HL-60/S4 treated with retinoic acid at 250 ng/mL for 4 days and 3 days (cell line): ENCODE results near the gene STK35.

ENCODE experiments used
- in situ Hi-C: fragments of 300-500 bp; cut with MboI; formaldehyde crosslinking; loops from 2 replicates; pipeline ENCODE4 v1.7.0; 2022; ENCODE audit warnings: low sequenced_read_pairs

STK35 gene

DNA sequence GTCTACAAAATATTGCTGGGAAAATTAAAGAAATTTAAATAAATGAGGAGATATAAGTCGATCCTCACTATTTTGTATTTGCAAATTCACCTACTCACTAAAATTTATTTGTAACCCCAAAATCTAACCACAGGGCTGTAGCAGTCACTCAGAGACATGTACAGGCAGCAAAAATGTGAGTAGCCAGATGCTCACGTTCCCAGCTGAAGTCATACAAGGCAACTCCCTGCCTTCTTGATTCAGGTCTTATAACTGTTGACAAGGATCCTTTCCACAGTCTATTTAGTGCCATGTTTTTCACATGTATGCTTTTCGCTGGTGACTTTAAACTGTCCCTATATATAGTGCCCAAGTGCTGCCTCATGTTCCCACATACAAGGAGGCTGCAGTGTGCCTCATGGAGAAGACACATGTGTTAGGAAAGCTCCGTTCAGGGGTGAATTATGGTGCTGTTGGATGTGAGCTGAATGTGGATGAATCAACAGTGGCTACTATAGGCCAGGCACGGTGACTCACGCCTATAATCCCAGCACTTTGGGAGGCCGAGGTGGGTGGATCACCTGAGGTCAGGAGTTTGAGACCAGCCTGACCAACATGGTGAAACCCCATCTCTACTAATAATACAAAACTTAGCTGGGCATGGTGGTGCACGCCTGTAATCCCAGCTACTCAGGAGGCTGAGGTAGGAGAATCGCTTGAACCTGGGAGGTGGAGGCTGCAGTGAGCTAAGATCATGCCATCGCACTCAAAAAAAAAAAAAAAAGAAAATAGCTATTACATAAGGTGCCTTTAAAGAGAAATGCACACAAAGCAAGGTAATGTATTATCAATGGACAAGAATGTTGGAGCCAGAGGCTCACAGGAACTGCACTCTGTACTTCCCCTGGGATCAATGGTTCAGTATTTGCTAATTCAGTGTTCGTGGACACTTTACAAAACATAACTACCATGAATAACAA is 55.3 kb downstream of the STK35 start:
- in situ Hi-C loops, result no loop called here

DNA sequence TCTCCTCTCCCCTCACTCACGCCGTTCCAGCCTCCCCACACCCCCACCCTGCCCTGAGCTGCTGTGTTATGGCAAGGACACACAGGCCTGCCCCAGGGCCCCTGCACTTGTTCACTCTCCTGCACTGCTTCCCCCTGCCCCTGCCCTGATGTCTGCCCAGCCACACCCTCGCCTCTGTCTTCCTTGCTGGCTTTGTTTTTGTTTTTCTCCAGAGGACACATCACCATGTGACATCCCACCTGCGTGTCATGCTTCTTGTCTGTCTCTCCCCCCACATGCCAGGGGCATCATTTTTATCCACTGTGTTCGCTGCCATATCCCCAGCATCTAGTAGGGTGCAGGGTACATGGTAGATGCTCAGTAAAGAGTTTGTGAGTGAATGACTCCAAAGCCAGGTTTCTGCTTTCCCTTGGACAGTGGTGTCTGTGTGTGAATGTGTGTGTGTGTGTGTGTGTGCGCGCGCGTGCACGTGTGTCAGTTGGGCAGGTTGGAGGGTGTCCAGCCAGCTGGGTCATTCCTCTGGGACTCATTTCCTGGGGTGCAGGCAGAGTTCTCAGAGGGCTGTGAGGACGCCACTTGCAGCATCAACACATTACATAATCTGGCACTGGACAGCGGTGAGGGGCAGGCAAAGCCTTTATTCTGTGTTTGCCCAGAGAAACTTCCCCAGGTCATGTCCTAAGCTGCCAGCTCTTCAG is 60.6 kb downstream of the STK35 start:
- in situ Hi-C loops, result no loop called here

DNA sequence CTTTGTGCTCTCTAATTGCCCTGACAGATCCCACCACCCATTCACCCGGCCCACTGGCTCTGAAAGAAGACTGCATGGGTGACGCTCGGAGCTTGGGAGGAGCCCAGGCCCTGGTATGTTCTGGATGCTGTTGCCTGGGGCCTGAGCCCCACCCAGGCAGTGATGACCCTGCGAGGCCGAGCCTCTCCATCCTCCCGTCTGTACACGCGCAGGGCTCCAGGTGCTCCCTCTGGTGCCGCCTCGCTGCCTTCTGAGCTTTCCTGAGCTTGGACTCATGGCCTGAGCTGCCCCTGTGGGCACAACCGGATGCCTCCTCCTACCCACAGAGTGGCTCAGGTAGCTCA is 61.2 kb downstream of the STK35 start:
- in situ Hi-C loops, result no loop called here

DNA sequence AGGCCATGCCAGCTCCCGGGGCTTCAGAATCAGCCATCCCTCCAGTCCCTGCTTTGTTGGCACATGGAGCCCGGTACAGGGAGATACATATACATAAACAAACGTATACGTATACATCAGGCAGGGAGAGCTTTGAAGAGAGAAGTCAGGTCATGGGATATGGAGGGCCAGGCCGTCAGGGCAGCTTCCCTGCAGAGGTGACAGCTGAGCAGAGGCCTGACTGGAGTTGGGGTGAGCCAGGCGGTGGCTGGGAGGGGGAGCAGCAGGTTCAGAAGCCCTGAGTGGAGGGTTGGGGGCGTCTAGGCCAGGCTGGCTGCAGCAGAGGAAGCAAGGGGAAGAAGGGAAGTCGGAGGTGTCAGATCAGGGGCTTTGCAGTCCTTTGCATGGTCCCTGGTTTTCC is 61.7 kb downstream of the STK35 start:
- in situ Hi-C loops, result no loop called here

DNA sequence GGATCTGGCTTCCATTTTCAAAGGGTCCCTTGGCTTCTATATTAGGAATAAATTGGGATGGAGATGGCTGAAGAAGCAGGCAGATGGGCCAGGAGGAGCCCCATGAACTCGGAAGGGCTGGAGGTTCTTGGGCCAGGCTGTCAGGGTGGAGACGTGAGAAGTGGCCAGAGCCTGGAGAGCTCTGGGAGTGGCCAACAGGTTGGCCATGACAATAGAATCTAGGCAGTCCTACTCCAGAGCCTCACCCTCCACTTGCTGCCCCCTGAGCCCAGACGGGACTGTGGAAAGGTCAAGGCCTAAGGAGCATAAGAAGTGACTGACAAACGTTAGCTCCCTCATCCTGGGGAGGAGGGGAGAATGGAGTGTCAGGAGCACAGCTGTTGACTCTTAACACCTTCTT is 62.1 kb downstream of the STK35 start:
- in situ Hi-C loops, result no loop called here

DNA sequence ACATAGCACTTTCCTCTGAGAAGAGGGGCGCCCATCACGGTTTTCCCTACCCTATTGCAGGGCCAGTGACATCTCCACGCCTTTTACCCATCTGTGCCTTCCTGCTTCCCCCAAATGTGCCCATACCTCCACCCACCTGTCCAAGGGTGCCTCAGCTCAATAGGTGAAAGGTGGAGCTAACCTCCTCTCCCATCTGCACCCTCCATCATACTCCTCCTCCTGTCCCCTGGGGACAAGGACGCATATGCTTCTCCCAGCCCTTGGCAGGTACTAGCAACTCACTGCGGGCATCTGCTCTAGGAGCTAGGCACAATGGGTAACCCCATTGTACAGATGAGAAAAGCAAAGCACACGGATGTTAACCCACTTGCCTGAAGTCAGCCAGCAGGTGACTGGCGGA is 62.8 kb downstream of the STK35 start:
- in situ Hi-C loops, result no loop called here

DNA sequence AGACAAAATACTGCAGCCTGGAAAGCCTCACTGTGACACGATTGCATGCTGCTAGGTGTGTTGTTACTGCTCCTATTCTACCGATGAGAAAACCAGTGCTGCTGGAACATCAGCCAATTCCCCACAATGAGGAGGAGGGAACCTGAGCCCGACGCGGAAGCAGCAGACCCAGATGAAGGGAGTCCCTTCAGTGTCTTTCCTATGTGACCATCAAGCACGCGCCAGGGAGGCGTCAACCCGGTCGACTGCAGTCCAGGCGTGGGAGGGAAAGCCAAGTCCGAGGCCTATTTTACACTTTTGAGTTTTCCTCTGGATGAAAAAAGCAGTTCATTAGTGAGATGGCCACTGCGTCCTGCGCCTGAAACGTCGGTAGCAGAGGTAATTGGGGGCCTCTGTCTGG is 63.3 kb downstream of the STK35 start:
- in situ Hi-C loops, result no loop called here

DNA sequence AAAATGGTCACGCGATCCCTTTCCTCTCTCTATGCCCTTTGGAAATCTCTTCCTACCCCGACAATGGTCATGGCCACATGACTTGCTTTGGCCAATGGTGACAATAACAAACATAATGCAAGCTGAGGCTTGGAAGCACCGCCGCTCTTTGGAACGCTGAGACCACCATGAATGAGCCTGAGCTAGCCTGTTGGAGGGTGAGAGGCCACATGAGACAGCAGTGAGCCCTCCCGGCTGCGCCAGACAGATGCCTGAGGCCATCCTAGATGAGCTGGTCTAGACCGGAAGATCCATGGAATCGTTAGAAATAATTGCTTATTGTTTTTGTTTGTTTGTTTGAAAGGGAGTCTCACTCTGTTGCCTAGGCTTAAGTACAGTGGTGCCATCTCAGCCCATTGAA is 64.2 kb downstream of the STK35 start:
- in situ Hi-C loops, result no loop called here

DNA sequence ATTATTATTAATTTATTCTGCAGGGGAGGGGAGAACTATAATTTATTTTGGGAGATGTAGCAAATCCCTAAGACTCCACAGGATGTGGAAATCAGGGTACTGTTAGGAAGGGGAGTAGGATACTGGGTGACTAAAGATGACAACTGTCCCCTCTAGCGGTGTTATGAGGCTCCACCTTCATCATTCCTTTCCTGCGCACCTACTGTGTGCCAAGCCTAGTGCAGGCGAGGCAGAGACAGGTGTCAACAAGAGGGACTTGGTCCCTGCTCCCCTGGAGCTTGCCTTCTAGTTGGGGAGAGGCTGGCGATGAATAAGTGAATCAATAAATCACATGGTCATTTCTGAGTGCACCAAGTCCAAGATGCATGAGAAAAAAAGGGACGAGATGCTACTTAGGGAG is 65.5 kb downstream of the STK35 start:
- in situ Hi-C loops, result no loop called here

DNA sequence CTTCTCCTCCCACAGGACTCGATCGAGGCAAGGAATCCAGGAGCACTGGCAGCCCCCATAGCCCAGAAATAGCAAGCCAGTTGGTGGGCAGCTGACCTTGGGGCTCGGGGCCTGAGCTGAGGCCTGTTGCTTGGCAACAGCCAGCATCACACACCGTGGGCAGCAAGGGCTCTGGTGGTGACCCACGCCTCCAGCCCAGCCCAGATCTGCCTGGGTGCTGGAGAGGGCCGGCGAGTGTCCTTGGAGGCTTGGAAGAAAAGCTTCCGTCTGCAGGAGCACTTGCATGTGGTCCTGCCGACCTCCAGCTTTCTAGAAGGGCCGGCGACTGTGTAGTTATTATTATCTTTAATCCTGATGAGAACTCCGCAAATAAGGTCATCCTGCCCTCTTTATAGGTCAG is 67.3 kb downstream of the STK35 start:
- in situ Hi-C loops, result no loop called here

DNA sequence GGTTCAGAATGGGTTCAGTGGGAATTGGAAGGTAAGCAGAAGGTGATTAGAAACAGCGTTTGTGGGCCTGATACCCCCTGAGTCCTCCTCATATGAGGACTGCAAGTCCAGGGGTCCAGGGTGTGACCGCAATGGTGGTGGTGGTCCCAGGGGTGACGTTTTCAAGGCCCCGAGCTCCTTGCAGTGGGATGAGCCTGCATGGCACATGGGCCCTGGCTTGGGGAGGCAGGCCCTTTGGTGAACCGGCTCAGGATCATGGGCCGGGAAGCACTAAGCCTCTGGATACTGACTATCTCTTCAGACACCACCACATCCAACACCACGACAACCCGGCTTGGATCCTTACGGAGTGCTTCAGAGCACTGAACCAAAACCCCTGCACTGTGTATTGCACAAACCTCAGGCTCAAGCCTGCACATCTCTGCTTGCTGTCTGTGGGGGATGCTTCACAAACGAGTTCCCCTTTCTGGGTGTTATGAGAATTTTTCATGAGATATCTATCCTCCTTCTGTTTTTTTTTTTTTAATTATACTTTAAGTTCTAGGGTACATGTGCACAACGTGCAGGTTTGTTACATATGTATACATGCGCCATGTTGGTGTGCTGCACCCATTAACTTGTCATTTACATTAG is 67.9 kb downstream of the STK35 start:
- in situ Hi-C loops, result loop anchor here (10.0 kb wide), 1 partner anchor 395 kb away; no protein-coding TSS in a partner anchor

DNA sequence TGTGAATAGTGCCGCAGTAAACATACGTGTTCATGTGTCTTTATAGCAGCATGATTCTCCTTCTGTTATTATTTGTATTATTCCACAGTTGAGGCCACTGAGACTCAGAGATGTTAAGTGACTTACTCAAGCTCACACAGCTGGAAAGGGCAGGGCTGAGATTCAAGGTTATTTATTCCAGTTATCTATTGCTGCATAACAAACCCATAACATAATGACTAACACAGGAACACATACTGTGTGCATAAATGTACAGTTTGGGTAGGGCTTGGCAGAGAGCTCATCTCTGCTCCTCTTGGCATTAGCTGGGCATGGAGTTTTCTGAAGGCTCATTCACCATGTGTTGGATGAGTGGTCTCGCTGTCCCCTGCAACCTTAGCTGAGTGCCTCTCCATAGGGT is 68.8 kb downstream of the STK35 start:
- in situ Hi-C loops, result loop anchor here (10.0 kb wide), 1 partner anchor 396 kb away; no protein-coding TSS in a partner anchor

DNA sequence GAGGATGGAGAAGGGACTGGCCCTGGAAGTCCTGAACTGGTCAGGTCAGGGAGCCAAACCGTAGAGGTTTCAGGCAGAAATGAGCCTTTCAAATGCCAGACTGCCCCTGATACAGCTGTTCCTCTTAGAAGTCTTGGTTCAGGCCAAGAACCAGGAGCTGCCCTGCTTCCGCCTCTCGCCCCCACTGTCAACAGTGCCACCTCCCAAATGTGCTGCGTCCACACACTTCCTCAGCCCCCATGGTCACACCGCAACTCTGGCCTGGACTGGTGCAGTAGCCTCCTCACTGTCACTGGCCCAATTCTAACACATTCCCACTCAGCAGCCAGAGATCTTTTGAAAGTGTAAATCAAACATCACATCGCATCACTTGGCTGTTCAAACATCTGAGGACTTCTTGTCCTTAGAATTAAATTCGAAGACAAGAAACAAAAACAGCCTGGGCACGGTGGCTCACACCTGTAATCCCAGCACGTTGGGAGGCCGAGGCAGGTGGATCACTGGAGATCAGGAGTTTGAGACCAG is 69.7 kb downstream of the STK35 start:
- in situ Hi-C loops, result loop anchor here (10.0 kb wide), 1 partner anchor 397 kb away; no protein-coding TSS in a partner anchor

DNA sequence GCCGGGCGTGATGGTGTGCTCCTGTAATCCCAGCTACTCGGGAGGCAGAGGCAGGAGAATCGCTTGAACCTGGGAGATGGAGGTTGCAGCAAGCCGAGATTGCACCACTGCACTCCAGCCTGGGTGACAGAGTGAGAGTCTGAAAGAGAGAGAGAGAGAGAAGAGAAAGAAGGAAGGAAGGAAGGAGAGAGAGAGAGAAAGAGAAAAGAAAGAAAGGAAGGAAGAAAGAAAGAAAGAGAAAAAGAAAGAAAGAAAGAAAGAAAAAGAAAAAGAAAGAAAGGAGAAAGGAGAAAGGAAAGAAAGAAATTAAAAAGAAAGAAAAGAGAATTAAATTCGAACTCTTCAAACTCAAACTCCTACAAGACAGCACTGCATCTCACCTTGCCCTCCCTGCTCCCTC is 70.2 kb downstream of the STK35 start:
- in situ Hi-C loops, result loop anchor here (10.0 kb wide), 1 partner anchor 397 kb away; no protein-coding TSS in a partner anchor

DNA sequence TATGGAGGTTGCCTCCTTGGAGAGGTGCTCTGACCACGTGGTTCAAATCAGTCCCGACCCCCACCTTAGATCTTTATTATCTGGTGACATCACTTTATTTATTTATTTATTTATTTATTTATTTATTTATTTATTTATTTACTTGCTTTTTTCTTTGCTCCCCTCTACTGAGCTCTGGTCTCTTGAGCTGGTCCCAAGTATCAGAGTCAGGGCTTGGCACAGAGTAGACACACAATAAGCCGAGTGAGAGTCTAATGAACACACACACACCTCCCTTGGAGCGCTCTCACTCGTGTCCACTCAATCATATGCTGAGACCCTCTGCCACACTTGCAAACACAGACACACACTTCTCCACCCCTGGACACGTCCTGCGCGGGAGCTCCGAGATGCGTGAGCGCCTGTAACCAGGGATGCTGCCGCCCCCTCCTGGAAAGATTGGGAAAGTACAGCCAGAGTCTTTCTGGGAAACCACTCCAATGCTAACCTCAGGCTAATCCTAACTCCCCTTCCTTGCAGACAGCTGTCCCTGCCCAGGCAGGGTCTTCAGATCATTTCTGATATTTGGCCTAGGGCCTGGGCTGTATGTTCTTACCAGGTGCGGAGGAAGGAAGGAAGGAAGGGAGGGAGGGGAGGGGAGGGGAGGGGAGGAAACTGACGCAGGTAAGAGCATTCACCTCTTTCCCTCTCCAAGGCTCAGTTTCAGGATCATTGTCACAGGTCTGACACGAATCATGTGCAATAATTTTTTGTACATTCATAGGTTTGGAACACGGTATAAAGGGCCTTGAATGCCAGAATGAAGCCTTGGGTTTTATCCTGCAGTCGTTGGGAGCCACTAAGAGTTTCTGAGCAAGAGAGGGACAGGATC is 70.9 kb downstream of the STK35 start:
- in situ Hi-C loops, result loop anchor here (10.0 kb wide), 1 partner anchor 398 kb away; no protein-coding TSS in a partner anchor

DNA sequence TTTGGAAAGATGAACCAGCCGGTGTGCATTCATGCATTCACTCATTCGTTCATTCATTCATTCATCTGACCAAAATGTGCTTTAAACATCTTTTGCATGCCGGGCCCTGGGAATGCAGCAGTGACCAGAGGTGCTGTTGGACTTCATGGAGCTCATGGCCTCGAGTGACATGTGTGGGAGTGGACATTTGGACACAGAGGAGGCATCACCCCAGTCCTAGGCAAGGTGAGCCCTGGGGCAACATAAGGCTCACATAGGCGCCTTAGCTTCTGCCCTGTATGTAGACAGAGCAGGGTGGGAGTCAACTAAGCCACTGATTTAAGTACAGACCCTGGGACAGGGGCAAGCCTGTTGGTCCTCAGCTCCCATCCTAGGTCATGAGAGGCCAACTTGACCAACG is 71.6 kb downstream of the STK35 start:
- in situ Hi-C loops, result loop anchor here (10.0 kb wide), 1 partner anchor 398 kb away; no protein-coding TSS in a partner anchor

DNA sequence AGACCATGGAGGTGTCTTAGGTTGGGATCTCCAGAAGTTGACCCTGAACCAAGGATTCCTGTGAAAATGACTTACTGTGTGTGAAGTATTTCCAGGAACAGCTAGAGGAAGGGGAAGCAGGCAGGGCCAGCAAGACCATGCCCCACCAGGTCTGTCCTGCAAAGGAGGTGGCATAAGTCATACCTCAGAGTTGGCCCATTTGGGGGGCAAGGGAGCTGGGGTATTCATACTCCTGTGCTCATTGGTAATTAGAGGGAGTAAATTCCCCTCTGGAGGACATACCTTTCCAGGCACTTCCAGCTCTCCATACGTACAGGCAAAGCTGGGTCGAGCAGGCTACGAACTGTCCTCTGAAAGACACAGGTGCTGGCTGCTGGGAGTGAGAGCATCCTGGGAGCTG is 72.4 kb downstream of the STK35 start:
- in situ Hi-C loops, result loop anchor here (10.0 kb wide), 1 partner anchor 399 kb away; no protein-coding TSS in a partner anchor

DNA sequence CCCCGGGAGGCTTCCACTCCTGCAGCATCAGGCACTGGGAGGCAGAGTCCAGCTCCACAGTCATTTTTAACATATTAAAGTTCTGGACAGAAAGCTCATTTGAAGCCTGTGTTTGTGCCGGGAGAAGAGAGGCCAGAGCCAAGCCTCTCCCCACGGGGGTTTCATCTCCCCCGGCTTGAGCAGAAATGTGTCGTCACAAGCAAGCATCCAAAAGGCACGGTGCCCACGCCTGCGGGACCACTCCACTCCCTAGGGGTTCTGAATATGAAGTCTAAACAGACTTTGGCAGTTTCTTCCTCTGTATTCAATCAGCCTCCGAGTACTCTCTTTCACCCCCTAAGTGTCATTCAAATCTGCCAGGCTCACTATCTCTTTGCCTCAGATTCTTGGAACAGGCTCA is 75.3 kb downstream of the STK35 start:
- in situ Hi-C loops, result loop anchor here (10.0 kb wide), 1 partner anchor 402 kb away; no protein-coding TSS in a partner anchor

DNA sequence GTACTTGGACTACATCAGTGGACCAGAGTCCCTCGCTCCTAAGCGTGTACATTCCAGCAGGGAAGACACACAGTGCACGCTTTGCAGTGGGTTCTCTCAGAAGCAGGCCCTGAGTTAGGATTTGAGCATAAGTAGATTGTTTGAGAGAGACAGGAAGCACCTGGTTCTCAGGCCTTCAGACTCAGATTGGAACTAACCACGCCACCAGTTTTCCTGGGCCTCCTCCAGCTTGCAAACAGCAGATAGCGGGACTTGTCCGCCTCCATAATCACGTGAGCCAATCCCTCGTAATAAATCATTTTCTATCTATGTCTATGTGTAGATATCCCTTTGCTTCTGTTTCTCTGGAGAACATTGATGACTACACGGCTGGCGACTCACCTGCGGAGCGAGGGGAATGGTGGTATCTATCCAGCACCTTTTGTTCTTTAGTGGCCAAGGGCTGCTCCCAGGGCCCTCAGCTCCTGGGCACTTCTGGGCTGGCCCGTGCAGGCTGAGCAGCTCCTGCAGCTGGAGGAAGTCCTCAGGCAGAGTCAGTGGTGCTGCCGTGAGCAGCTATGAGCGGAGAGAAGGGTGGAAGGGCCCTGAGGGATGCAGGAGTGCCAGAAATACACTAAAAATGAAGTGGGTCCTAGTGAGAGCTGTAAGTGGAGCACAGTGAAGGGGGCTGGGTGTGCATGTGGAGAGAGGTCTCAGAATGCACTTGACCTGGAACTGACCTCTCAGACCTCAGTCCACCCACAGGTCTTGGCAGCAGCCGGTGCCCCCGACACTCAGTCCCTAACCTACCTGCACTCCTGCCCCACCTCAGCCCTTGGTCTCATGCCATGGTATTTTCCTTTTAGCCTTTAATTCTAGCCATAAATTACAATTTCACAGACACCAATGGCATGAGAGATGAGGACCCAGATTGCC is 76.9 kb downstream of the STK35 start:
- in situ Hi-C loops, result loop anchor here (10.0 kb wide), 1 partner anchor 404 kb away; no protein-coding TSS in a partner anchor
